ENCODE data around the gene PDE6A.

PDE6A gene

GRCh38 chr5:149944666-149945065, at the start of gene PDE6A:
TSS of gene PDE6A (minus strand) at chr5:149944793. CDS start at chr5:149944673, 120 bp downstream.
- no peak for DNase-seq (ENCODE audit: low read depth)

GRCh38 chr5:149993471-149993870, 48.9 kb upstream of the PDE6A start:
- no peak for DNase-seq (ENCODE audit: low read depth)

DNA sequence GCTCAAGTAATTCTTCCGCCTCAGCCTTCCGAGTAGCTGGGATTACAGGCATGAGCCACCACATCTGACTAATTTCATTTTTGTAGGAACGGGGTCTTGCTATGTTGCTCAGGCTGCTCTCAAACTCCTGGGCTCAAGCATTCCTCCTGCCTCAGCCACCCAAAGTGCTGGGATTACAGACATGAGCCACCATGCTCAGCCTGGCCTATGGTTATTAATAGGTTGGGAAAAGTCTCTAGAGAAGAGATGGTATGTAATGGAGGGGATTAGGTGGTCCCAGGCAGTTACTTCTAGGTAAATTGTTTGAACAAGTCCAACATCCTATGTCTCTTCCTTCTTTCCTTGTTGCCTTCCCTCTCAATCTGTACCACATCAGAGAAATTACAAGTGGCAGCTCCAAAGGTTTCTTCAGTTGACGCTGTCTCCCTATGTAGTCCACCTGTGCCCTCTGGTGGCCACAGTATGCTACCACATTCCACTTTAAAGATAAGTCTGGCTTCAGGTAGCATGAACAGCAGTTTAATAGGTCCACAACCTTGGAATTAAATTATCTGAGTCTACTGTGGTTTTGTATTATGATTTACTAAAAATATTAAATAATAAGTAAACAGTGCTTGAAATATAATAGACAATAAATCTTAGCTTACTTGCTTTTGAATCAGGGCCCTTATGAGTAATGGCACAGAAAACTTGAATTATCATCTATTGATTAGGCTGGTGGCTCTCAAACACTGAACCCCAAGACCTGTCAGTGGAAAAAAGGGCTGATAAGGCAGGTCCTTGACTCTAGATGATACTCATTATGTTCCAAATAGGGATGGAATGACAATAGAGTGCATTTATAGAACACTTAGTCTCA, 46.2 kb upstream of the PDE6A start:
- peak; percentile 81 for DNase-seq (ENCODE audit: low read depth)

DNA sequence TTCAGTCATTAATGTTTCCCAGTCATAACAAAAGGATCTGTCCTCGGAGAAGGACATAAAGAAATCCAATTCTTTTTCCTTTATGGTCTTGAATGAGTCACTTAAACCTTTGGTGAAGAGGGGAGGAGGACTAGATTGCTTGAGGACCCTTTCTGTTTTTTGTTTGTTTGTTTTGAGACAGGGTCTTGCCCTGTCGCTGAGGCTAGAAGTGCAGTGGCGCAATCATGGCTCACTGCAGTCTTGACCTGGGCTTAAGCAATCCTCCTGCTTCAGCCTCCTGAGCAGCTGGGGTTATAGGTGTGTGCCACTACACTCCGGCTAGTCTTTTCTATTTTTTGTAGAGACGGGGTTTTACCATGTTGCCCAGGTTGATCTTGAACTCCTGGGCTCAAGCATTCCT, 43.5 kb upstream of the PDE6A start:
- DNase-seq (ENCODE audit: low read depth): no peak

DNA sequence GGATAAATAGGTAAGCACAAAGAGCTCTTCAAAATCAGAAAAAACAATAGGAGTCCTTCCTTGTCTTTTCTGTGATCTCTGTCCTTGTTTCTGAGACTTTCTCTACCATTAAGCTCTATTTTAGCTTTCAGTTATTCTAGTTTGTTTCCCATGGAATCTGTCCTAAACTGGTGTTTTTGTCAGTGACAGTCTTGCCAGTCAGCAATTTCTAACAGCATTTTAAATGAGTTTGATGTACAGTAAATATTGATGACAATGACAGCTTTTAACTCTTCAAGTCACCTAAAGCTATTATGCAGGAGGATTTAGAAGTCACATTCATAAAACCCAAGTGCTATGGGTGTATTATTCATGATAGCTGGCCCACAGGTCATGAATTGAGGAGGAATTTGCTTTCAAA, 37.9 kb upstream of the PDE6A start:
- DNase-seq (ENCODE audit: low read depth): no peak

GRCh38 chr5:149981206-149981605, 36.6 kb upstream of the PDE6A start:
- DNase-seq (ENCODE audit: low read depth): no peak

DNA sequence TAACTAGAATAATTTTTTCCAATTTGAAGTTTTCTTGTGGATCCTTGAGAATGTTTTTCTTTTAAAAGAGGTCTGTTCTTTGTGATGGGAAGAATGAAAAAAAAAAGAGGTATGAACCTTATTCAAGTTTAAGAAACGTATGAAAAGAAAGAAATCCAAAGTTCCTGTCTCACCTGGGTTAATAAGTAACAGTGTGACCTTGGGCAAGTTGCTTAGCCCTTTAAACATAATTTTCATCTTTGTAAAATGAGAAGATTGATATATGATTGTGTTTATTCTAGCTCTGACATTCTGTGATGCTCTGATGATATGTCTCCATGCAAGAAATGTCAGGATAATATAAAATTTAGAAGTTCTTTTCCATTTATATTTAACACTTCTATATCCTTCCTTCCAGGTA, 35.3 kb upstream of the PDE6A start:
- DNase-seq (ENCODE audit: low read depth): no peak

- DNase-seq (ENCODE audit: low read depth): no peak
These were observed 30.8 kb upstream of the PDE6A start for GRCh38 chr5:149975409-149975808.

GRCh38 chr5:149969181-149969930, 24.8 kb upstream of the PDE6A start:
- no peak for DNase-seq (ENCODE audit: low read depth)

GRCh38 chr5:149966946-149967345, 22.4 kb upstream of the PDE6A start:
- DNase-seq (ENCODE audit: low read depth): no peak

- DNase-seq (ENCODE audit: low read depth): no peak
These were observed 19.1 kb upstream of the PDE6A start for GRCh38 chr5:149963729-149964128.

DNA sequence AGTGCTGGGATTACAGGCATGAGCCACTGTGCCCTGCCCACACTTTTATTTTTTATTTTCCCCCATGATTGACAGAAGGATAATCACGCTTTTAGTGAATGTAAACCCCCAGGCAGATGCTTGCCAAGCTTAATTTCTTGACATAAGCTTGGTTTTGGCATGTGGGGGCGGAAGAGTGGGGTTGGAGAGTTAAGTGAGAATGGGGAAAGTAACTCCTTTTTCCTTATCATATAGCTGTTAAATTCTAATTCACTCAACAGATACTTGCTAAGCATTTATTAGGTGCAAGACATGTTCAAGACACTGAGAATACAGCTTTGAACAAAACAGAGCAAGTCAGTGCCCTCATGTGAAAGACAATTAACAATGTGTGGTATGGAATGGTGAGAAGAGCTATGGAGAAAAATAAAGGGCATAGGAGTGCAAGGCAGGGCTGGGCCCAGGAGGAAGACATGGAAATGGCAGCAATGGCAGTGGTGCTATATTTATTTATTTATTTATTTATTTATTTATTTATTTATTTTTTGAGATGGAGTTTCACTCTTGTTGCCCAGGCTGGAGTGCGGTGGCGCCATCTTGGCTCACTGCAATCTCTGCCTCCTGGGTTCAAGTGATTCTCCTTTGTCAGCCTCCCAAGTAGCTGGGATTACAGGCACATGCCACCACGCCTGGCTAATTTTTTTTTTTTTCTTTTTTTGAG, 18.2 kb upstream of the PDE6A start:
- no peak for DNase-seq (ENCODE audit: low read depth)

DNA sequence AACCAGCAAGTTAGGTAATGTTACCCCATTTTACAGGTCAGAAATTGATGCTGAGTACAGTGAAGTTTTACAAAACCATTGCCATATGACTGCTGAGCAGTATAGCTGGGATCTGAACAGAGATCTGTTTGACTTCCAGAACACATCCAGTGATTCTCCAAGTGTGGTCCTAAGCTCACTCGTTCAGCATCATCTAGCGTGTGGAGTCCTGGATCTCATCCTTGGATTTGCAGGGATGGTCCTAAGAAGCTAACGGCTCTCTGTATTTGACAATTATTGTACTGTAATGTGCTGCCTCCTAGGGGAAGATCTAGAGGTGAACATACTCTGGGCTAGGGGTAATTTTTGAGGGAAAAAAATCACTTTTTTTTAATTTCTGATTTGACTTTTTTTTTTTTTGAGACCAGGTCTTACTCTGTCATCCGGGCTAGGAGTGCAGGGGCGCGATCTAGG, 17.4 kb upstream of the PDE6A start:
- peak; percentile 81 for DNase-seq (ENCODE audit: low read depth)

GRCh38 chr5:149961186-149961685, 16.6 kb upstream of the PDE6A start:
- DNase-seq (ENCODE audit: low read depth): peak; percentile 17

GRCh38 chr5:149960272-149961185, 15.9 kb upstream of the PDE6A start, which contains the start of gene SLC26A2:
TSS of gene SLC26A2 (plus strand) at chr5:149960758. CDS start at chr5:149977653, 16,895 bp downstream.
- DNase-seq (ENCODE audit: low read depth): peak; percentile 99

GRCh38 chr5:149959406-149960236, 15.0 kb upstream of the PDE6A start:
- DNase-seq (ENCODE audit: low read depth): peak; percentile 82

DNA sequence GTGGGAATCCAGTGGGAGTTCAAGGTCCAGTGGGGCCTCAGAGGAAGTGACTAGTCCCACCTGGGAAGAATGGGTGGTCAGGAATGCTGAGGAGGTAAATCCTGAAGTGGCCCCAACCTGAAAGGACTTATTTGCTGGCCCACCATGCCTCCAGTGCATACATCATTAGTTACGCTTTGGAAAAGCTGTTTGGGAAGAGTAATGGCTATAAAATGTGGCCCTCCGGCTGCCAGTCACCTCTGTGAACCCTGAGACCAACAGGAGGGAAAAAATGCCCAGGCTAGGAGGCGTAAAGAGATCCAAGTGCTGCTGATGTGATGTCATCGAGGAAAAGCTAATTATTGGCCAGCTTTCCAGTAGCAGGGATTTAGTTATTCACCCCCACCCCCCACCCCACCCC, 13.3 kb upstream of the PDE6A start:
- DNase-seq (ENCODE audit: low read depth): peak; percentile 73

DNA sequence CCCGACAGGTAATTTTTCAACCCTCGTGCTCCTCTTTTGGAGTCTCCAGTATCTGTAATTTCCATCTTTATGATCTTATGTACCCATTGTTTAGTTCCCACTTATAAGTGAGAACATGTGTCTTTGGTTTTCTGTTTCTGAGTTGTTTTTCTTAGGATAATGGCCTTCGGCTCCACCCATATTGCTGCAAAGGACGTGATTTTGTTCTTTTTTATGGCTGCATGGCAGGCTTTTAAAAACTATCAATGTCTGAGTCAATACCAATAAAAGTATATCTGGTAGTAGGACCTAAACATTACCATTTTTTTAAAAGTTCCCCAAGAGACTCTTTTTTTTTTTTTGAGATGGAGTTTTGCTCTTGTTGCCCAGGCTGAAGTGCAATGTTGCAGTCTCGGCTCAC, 12.1 kb upstream of the PDE6A start:
- DNase-seq (ENCODE audit: low read depth): no peak

DNA sequence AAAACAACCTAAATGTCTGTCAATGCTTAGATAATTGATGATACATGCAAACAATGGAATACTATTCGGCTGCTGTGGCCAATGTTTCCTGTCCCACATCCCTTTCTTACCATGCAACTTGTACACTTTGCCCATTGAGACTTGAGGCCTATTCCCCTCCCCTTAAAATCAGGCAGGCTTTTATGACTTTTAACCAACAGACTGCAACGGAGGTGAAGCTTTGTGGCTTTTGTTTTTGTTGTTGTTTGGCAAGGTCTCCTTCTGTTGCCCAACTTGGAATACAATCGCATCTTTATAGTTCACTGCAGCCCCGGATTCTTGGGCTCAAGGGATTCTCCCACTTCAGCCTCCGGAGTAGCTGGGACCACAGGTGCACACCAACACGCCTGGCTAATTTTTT, 10.2 kb upstream of the PDE6A start:
- no peak for DNase-seq (ENCODE audit: low read depth)

GRCh38 chr5:149953436-149954121, 9.0 kb upstream of the PDE6A start:
- DNase-seq (ENCODE audit: low read depth): no peak
